NCI-H82 treated with DMSO at 0.1 percent for 48 hours (cell line): ENCODE data around the gene BCCIP.
A peak's percentile ranks its signal among the peaks of the same experiment; 100 is the strongest.

Experiments used
- DNase-seq: peaks from one replicate; lab custom pipeline; 2025; ENCODE audit not compliant: unreplicated experiment; lab: John Stamatoyannopoulos, UW

BCCIP gene

DNA sequence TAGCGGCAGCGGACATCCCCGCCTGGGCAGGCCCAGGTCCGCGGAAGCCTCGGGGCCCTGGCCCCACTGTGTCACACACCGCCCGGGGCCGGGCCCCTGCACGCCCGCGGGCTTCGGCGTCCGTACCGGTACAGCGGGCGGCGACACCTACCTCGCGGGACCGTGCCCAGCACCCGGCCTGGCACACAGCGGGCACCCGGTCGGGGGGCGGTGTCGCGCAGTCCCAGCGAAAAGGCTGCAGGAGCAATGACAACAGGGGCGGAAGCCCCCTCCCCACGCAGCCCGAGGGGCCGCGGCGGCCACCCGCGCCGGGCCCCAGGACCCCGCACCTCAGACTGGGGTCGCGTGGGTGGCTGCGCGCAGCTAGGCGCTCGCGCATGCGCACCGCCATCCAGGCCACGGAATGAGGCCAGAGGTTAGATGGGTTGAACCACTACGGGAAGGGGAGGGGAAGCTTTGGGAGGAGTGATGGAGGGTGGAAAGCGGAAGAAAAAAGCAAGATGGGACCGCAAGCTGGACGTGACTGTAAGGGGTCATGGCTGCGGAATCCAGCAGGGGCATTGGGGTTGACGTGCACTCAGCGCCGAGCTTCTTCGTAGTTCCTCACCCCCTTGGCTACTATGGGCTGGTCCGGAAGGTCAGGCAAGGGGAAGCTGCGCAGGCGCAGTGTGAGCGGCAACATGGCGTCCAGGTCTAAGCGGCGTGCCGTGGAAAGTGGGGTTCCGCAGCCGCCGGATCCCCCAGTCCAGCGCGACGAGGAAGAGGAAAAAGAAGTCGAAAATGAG is at the start of gene BCCIP, which contains the start of gene UROS:
TSS of gene BCCIP (plus strand) at position 669 of the 785 bp plus-strand sequence. CDS start at position 681, 12 bp downstream.
TSS of gene UROS (minus strand) at position 381 of the 785 bp plus-strand sequence. CDS start 6,759 bp downstream, outside the sequence.
- DNase-seq = peak; percentile 76

- DNase-seq = no peak
These were observed 49.4 kb upstream of the BCCIP start for GRCh38 chr10:125773687-125774543.

DNA sequence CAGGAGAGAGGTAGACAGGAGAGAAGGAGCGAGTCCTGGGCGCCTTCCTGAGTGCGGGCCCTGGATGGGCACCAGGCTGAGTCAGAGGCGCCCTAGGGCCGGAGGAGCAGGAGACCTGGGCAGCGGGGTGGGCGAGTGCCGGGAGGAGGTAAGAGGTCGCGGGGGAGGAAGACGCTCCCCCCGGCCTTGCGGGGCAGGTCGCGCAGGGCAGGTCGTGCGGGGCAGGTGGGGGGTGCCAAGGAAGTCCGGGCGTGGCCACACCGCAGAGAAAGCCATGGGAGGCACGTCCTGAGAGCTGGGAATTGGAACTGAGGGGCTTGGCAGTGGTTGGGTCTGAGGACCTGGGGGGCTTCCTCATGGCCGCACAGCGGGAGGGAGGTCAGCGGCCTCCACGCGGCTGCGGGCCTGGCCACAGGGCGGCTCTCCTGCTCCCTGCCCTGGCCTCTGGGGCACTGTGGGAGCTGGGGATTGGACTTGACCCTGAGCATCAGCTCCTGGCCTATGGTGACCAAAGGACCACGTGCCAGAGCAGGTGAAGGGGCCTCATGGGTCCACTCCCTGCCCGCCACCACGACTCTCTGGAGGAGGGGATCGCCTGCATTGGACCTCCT is 48.7 kb upstream of the BCCIP start:
- no peak for DNase-seq

- DNase-seq = no peak
These were observed 47.7 kb upstream of the BCCIP start, which contains the start of gene MMP21 for GRCh38 chr10:125775491-125776106. TSS of gene MMP21 (minus strand) at chr10:125775821. CDS start at chr10:125775821, 0 bp downstream.

- DNase-seq = no peak
These were observed 45.5 kb upstream of the BCCIP start for GRCh38 chr10:125777806-125778205.

DNA sequence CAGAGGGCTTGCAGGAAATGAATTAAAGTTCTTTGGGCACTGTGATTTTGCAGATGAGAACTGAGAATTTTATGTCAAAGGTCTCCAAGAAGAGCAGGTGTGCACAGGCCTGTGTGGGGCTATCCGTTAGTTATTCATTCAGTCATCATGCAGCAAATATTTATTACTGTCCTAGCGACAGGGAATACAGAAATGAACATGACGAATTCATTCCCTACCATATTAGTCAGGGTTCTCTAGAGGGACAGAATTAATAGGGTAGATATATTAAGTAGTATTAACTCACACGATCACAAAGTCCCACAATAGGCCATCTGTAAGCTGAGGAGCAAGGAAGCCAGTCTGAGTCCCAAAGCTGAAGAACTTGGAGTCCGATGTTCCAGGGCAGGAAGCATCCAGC is 44.8 kb upstream of the BCCIP start:
- DNase-seq = no peak

GRCh38 chr10:125779403-125780327 is 43.7 kb upstream of the BCCIP start:
- DNase-seq = peak; percentile 65

DNA sequence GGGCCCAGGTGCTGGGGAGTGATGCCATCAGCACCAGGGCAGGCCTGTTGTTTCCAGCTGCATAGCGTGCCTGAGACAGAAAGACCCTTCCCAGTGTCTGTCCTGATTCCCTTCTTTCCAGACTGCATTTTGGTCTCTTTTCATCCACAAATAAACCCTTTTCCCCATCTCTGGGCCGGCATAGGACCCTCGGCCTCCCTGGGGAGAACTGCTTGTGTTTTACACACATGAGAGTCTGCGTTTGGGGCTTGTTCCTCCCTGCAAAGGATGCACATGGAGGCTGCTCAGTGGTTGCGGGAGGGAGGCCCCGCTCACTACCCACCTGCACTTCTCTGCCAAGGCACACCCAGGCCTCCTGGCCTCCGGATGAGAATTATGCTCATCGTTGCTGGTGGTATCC is 42.0 kb upstream of the BCCIP start:
- no peak for DNase-seq

- DNase-seq = no peak
These were observed 41.3 kb upstream of the BCCIP start for GRCh38 chr10:125782054-125782453.

GRCh38 chr10:125782616-125783015 is 40.7 kb upstream of the BCCIP start:
- peak; percentile 15 for DNase-seq

DNA sequence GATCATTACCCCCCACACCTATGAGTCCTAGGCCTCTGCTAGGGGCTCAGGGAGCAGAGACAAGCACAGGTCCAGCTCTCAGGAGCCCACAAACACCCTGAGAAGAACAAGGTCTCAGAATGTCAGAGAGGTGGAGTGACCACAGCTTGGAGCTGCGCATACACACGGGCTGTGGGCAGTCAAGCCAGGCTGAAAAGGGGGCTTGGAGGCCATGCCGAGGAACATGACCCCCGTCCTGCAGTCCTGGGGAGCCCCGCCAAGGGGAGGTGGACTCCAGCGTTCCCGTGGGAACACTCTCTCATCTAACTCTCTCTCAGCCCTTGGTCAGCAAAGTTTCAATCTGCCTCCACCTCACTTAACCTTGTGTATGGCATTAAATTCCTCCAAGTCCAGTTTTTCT is 39.9 kb upstream of the BCCIP start:
- DNase-seq = no peak

DNA sequence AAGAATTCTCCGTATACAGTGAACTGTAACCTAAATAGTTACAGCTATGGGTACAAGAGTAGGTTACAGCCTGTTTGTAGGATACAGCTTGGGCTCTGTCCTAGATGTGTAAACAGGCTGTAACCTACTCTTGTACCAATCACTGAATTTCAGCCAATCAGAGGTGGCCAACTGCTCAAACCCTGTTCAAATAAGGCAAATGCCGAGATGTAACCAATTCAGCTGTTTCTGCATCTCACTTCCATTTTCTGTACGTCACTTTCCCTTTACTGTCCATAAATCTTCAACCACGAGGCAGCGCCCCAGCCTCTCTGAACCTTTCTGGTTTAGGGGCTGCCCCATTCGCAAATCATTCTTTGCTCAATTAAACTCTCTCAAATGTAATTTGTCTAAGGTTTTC is 39.4 kb upstream of the BCCIP start:
- no peak for DNase-seq

- DNase-seq = no peak
These were observed 37.6 kb upstream of the BCCIP start for GRCh38 chr10:125785791-125786190.

DNA sequence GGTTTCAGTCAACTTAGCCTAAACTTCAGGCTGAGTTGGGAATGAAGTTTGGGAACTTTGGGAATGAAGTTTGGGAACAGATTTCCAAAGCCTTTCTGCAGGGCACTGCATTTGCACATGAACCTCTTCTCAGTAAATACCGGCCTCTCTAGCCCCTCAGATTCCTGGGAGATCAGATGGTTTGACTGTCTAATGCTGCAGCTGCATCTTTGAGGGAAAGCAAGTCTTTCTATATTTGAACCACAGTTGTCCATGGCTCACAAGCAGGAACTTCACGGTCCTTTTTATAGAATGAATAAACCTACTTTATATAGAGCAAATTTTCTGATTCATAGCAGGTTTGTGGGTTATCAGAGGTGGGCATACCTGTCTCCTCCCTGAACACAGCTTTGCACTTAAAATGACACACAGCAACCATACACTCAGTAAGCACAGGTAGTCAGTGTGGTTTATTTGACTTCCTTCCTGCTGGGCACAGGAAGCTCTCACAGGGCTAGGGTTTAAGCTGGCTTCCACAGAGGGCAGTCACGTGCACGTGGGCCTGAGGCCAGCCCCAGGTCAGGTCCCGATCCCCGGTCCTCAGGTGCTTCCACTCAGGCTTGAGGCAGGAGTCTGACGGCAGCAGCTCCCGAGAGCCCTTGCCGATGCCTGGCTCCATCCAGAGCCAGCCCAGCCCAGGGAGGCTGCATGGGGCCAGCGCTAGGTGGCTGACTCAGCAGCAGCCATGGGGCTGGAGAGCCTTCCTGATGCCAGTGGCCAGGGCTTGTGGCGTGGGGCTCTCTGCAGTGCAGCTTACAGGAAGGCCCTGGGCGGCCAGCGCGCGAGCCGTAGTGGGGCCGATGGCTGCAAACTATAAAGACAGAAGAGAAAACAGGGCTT is 35.0 kb upstream of the BCCIP start:
- no peak for DNase-seq

DNA sequence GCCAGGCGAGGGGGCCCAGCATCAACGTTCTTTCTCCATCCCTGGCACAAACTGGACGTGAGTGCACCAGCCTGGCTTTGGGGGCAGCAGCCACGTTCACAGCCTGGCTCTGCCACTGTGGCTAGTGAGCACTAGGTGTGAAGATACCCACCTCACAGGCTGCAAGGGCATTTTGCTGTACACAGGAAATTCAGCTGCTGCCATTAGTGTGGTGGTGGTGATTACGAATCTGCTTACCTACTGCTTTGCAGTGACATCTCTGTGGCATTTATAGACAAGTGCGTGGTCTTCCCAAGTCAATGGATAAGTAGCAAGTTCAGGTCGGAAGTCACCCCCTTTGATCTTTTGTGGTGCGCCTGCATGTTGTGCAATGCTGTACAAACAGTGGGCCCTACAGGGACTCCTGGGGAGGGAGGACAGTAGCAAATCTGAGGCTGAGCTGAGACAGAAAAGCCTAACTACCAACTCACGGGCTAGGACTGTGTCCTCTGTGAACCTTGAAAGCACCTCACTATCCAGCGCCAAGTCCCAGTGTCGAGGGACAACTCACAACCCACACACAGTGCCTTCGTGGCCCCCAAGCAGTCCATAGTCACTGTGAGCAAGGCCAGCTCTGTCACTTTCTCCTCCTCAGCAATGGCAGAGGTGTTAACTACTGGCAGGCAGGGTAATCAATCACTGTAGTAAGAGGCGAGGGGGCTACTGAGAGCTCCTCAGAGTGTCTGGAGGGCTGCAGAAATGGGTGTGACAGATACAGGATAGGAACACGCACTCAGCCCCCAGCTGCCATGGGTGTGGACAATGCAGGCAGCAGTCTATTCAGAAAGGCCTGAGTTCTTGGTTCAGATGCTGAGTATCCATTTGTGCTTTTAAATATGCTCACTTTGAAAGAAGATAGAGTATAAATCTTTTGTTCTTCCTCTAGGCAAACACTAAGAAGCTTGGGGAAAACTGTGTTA is 30.7 kb upstream of the BCCIP start:
- DNase-seq = no peak

DNA sequence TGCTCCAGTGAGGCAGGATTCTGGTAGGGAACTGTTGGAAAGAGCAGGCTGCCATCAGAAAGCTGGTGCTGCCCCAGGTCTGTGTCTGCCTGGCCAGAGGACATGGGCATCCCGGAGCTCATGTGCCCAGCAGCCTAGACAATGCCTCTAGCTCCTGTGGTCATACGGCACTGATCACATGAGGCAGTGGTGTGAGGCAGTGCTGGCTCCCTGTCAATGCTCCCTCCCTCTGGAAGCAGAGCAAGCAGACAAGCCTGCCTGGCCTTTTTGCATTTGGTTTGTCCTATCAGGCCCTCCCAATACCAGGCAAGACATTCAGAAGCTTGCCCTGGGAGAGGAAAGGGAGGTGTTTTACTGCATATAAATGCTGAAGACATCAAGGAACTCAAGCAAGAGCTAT is 28.2 kb upstream of the BCCIP start:
- DNase-seq = no peak

DNA sequence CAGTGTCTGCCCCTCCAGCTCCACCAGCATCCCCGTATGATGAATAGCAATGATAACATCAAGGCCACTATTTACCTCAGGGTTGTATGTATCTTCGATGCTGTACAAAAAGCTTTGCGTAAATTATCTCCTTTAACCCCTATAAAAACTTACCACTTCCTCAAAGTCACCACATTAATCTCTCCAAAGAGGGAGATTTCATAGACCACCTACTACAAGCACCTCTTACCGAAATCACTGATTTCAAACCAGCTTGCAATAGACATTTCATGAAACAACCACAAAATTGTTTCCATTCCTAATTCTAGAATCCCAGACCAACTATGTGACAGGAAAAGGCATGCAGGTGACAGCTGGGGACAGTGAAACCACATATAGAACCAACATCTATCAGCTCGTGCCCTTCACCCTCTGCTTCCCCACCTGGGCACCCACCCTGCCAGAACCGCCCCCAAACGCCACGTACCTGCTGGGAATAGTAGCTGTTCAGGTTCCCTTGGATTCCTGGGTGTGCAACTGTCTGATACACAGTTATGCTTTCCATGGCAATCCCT is 27.6 kb upstream of the BCCIP start:
- DNase-seq = no peak

GRCh38 chr10:125797424-125797823 is 25.9 kb upstream of the BCCIP start:
- no peak for DNase-seq
